Fibroblast of skin of abdomen (primary cell): ENCODE measurements around the gene INKA1.

Experiments used
- DNase-seq: peaks from one replicate; pipeline ENCODE4 v3.0.0-alpha.2; 2013

The INKA1 gene

GRCh38 chr3:49786357-49787181 is 16.5 kb upstream of the INKA1 start, which contains the start of gene IP6K1:
IP6K1 (minus strand) TSS chr3:49786542; CDS start chr3:49748040, 38,502 bp downstream.
- DNase-seq: peak; percentile 100

- no peak for DNase-seq
Measured at GRCh38 chr3:49787182-49787464, 15.9 kb upstream of the INKA1 start.

GRCh38 chr3:49787536-49787935 is 15.5 kb upstream of the INKA1 start:
- DNase-seq: no peak

GRCh38 chr3:49788056-49788455 is 15.0 kb upstream of the INKA1 start:
- no peak for DNase-seq

DNA sequence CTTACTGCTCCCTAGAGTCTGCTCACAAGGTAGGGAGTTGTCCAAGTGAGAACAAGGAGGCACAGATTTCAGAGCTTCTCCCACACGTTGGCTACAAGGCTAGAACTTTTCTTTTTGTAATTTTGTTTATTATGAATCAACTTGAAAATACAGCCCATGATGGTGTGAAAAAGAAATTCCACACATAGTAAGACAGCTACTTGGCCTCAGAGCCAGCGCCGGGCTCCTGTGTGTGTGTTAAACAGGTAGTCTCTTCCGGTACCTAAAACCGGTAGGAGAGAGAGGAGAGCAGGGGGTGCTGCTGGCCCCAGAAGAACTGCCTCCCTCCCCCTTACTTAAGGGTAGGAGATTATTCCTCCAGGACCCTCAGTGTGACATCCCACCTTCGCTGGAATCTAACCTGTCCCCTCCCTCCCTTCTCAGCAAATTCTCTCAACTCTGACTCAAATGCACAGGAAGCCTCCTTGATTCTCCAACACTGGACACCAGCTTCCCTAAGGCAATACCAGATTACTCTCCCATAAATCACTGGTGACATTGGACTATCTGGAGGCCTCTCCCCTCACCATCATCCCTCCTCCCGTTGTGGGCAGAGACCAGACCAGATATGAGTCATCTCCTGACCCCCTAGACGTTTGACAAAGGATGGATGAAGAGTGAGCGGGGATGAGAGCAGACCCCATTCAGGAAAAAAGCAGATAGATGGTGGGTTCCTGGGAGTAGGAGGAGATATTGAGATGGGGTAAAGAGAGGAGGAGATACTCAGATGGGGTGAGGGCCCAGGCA is 12.2 kb upstream of the INKA1 start:
- no peak for DNase-seq

DNA sequence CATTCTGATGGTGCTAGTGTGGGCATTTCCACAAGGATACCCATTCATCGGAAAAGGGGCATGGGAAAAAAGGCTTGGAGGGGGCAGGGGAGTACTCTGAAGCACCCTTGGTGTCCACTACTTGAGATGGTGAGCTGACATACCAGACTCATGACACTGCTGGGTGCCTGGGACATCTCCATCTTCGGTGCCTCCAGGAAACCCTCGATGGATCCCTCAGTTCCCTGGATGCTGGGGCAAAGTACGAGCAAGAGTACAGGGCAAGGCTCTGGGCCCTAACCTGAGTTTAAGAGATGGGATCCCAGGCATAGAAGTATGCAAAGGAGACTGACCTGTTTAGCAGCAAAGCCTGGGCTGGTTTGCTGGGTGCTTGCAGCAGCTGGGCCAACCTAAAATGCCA is 11.5 kb upstream of the INKA1 start:
- no peak for DNase-seq

DNA sequence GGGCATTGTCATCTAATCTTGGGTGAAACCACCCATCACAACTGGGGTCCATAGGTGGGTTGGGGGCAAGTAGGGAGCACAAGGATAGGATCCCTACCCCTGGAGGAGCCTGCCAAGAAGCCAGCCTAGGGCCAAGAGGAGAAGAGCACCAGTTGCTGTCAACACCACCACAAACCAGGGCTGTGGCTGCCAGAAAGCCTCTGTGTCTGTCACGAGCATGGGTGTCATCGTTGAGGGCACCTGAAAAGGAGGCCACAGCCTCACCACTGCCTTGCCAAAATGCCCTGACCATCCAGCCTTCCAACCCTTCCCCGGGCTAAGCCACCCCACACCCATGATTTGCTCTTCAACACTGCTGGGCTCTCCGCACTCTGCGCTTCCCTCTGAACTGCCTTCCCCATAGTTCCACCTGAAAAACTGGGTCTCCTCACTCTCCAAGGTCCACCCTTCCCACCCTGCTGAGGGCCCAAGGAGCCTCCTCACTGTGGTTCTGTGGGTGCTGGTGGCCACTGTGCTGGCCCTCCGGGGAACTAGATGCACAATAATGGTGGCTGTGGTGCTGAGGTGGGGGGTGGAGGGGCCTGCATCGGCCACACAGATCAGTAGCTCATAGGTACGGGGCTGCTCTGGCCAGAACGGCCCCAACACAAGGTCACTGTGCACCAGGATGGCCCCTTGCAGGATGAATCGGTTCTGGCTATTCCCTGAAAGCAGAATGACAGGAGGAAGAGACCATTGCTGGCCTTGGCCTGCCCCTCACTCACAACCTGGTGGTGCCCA is 10.5 kb upstream of the INKA1 start:
- DNase-seq: no peak

GRCh38 chr3:49793486-49794085 is 9.5 kb upstream of the INKA1 start:
- DNase-seq: no peak

DNA sequence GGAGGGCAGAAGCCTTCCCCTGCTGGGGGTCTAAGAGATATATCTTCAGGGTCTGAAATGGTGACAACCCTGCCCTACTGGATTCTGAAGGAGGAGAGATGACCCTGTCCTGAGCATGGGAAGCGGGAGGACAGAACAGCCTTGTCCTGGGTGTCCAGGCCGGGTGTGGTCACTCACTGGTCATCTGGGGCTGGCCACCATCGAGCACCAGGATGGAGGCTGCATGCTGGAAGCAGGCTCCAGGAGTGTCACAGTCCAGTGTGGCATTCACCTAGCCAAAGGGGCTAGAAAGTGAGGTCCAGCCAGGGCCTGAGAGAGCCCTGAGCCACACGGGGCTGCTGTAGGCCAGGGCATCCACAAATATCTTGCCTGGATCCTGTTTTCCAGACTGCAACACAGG is 8.6 kb upstream of the INKA1 start:
- no peak for DNase-seq

GRCh38 chr3:49794926-49795905 is 7.8 kb upstream of the INKA1 start:
- DNase-seq: no peak

GRCh38 chr3:49799105-49799504 is 4.0 kb upstream of the INKA1 start:
- DNase-seq: no peak

GRCh38 chr3:49799761-49800160 is 3.3 kb upstream of the INKA1 start, which contains the start of gene CDHR4:
CDHR4 (minus strand) TSS chr3:49799873; CDS start chr3:49799812, 61 bp downstream.
- peak; percentile 44 for DNase-seq

GRCh38 chr3:49801160-49801559 is 1.9 kb upstream of the INKA1 start:
- DNase-seq: no peak

- peak; percentile 60 for DNase-seq
Measured at GRCh38 chr3:49803465-49804140, 542 bp downstream of the INKA1 start.

- DNase-seq: no peak
Measured at GRCh38 chr3:49804141-49805041, 1.3 kb downstream of the INKA1 start.

- peak; percentile 98 for DNase-seq
Measured at GRCh38 chr3:49805367-49805782, 2.3 kb downstream of the INKA1 start.

DNA sequence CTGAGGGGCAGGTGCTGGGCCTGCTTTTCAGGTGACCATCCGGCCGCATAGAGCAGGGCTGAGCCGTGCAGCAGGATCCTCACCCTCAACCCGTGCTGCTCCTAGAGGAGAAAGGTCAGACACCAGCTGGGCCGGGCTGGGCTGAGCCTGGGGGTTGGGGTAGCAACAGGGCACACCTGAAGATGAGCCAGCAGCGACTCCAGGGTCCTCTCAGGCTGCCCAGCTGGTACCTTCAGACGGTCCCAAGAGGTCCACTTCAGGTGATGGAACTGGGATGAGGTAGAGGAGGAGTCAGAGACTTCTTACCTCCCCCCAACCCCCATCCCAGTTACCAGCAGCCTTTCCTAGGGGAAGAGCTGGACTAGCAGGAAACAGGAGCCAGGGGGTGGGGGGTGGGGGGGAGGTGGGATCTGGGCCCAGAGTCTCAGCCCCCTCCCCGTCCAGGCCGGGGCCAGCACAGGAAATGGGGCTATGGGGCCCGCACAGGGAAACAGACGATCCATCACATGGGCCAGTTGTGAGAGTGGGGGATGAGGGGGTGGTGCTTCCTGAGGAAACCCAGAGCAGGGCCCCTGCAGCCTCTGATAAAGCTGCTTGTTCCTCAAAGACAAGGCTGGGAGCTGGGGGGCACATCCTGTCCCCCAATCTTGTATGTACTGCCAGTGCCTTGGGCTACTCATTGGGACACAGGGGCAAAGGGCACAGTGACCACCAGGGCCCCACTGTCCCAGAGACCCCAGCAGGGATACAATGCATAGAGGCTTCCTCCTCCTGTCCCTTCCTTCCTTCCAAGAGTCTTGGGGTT is 3.0 kb downstream of the INKA1 start:
- DNase-seq: peak; percentile 88

DNA sequence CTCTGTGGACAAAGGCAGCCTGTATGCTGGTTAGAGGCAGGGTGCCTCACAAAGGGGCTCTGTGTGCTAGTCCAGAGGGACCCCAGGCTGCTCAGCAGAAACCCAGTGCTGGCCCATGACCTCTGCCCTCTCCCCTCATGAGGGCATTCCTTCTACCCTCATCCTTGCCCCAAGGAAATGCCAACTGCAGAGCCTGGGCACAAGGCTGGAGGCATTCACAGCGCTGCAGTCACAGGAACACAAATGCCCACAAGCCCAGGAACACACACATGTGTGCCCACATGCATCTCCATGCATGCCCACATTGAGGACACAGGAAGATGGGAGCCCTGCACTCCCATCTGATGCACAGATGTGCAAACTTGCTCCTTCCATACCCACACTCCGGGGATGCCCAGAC is 3.8 kb downstream of the INKA1 start:
- DNase-seq: no peak
